K562 (cell line): Measurements from ENCODE around the gene RGS6. TPM values are rescaled to one million over a fixed set of nuclear protein-coding genes. Genes with fewer than 3 reads are reported as not detected.

Source experiments
- ATAC-seq: fragments of 200-7000 bp; cut with Tn5 transposase; 3 replicates; pipeline ENCODE4 v1.9.1; 2020; ENCODE audit warnings: moderate library complexity
- BruUV-seq: library from RNA; stranded (reverse); fragments of 400-500 nt; replicated peaks from 2 replicates; lab custom pipeline; 2021; lab: Mats Ljungman, UMichigan
- CTCF ChIA-PET: fragments of 300-600 bp; formaldehyde crosslinking; extraction: SDS; loops from one replicate; lab custom pipeline; 2021; ENCODE audit warnings: low intra/inter-chr PET ratio; lab: Yijun Ruan, JAX
- POLR2A ChIA-PET: fragments of 300-600, 350-650 bp; sonication (Branson Sonifier 250); formaldehyde crosslinking; extraction: SDS; loops from one replicate; lab custom pipeline; 2021; ENCODE audit warnings: antibody characterized with exemption, inconsistent platforms; lab: Yijun Ruan, JAX
- DNase-seq, 4 experiments: peaks; one replicate each; pipeline versions ENCODE4 v3.0.0 to v3.0.0-alpha.2; 2011 to 2018; ENCODE audit warnings: low spot score in 3 of 4, mixed read lengths in 3 of 4; ENCODE audit errors: extremely low read depth in 1 of 4
- FAIRE-seq: peaks from 2 replicates; lab custom pipeline; 2011; peaks lifted over from hg19 to GRCh38; lab: Jason Lieb, UNC
- H2AFZ ChIP-seq: 2 replicates; pipeline ENCODE4 v1.6.0; 2011; ENCODE audit warnings: low read depth, low read length, control low read depth, inconsistent platforms
- H3K27ac ChIP-seq: fragments of 200-600 bp; 3 replicates; pipeline ENCODE4 v1.8.0; 2011; ENCODE audit warnings: low read depth, mild to moderate bottlenecking, control low read depth, inconsistent platforms, low read length, moderate library complexity, mixed read lengths; ENCODE audit errors: extremely low read depth
- H3K27me3 ChIP-seq, 2 experiments: fragments of 300-600 bp in 1 of 2; 2 replicates in 1 of 2; 3 replicates in 1 of 2; pipeline versions ENCODE4 v1.6.0 to v1.8.0; 2011; ENCODE audit warnings: inconsistent platforms in 2 of 2, low read length in 2 of 2, mild to moderate bottlenecking in 1 of 2, mixed read lengths in 1 of 2, moderate library complexity in 1 of 2; ENCODE audit not compliant: control insufficient read depth in 2 of 2, insufficient read depth in 2 of 2
- H3K36me3 ChIP-seq: fragments of 300-600 bp; 3 replicates; pipeline ENCODE4 v1.8.0; 2011; ENCODE audit warnings: mild to moderate bottlenecking, low read length, inconsistent platforms; ENCODE audit not compliant: control insufficient read depth, insufficient read depth
- H3K4me1 ChIP-seq, 2 experiments: fragments of 200-600 bp in 1 of 2; replicated peaks in 1 of 2; 2 replicates in 1 of 2; 3 replicates in 1 of 2; pipeline versions ENCODE4 v1.5.1 to v1.8.0; 2011; ENCODE audit warnings: inconsistent platforms in 2 of 2, low read length in 2 of 2, mild to moderate bottlenecking in 1 of 2, mixed read lengths in 1 of 2, moderate library complexity in 1 of 2; ENCODE audit not compliant: control insufficient read depth in 2 of 2, insufficient read depth in 2 of 2
- H3K4me2 ChIP-seq: 2 replicates; pipeline ENCODE4 v1.6.1; 2011; ENCODE audit warnings: low read length, control low read depth, inconsistent platforms, mixed read lengths; ENCODE audit not compliant: insufficient read depth
- H3K4me3 ChIP-seq: fragments of 200-600 bp; sonication (generic), shearing (Covaris generic); 2 replicates; pipeline ENCODE4 v1.5.1; 2016; ENCODE audit warnings: control low read depth, inconsistent platforms
- H3K79me2 ChIP-seq: fragments of 200-600 bp; 3 replicates; pipeline ENCODE4 v1.8.0; 2011; ENCODE audit warnings: low read length, inconsistent platforms; ENCODE audit not compliant: control insufficient read depth, insufficient read depth
- H3K9ac ChIP-seq, 2 experiments: 2 replicates each; pipeline versions ENCODE4 v1.6.0 to v1.6.1; 2011; ENCODE audit warnings: low read depth in 2 of 2, low read length in 2 of 2, control low read depth in 1 of 2, inconsistent platforms in 1 of 2, mild to moderate bottlenecking in 1 of 2, mixed read lengths in 1 of 2; ENCODE audit not compliant: insufficient read depth in 1 of 2
- H3K9me1 ChIP-seq: one replicate; pipeline ENCODE4 v1.6.0; 2011; ENCODE audit warnings: inconsistent platforms, mild to moderate bottlenecking, low read length, moderate library complexity; ENCODE audit not compliant: control insufficient read depth, insufficient read depth
- H3K9me3 ChIP-seq: replicated peaks from 2 replicates; pipeline ENCODE4 v1.5.1; 2011; ENCODE audit warnings: low read depth, low read length, inconsistent platforms; ENCODE audit not compliant: control insufficient read depth, insufficient read depth
- H4K20me1 ChIP-seq: replicated peaks from 2 replicates; pipeline ENCODE4 v1.6.1; 2011; ENCODE audit warnings: low read length, inconsistent platforms, mixed read lengths; ENCODE audit not compliant: control insufficient read depth, insufficient read depth
- NELFE ChIP-seq: IDR thresholded peaks from 2 replicates; pipeline ENCODE4 v1.6.1; 2011; ENCODE audit warnings: mild to moderate bottlenecking; ENCODE audit not compliant: insufficient read depth, insufficient read length
- SRSF9 ChIP-seq: fragments of 200-400 bp; formaldehyde crosslinking; IDR thresholded peaks from 2 replicates; pipeline ENCODE4 v1.6.1; 2017; ENCODE audit warnings: low read depth, low read length, borderline replicate concordance
- WGBS: fragments of 100-300 bp; shearing (Covaris generic); methylation state at CpG from one replicate; pipeline ENCODE4 v1.1.6; 2016; ENCODE audit warnings: low coverage, mixed read lengths; ENCODE audit not compliant: insufficient coverage; ENCODE audit errors: missing lambda C conversion rate; 5-methylcytosine and 5-hydroxymethylcytosine counted together
- in situ Hi-C: fragments of 300-500 bp; cut with MboI; formaldehyde crosslinking; loops from 4 replicates; pipeline ENCODE4 v1.15.0; 2018; ENCODE audit warnings: inconsistent platforms, mixed read lengths
- intact Hi-C: fragments of 100-400 bp; cut with micrococcal nuclease; formaldehyde crosslinking; loops from 2 replicates; pipeline ENCODE4 v1.14.2; 2022
- microRNA-seq: library from miRNA; unstranded; fragments of <30 nt; microRNA quantifications from one replicate; pipeline ENCODE4, GENCODE V29; 2018; ENCODE audit warnings: borderline microRNAs expressed
- polyA plus RNA-seq, 8 experiments: library from polyadenylated mRNA; depleted of rRNA in 4 of 8; stranded (reverse) in 5 of 8; unstranded in 3 of 8; fragments of >200 nt; fragmentation: Nextera tagmentation in 2 of 8; fragmentation: Illumina TruSeq in 1 of 8; extraction: Ambion mirVana in 2 of 8; extraction: Trizol in 1 of 8; gene quantifications; 2 replicates each; pipeline versions ENCODE4 v1.2.1 to v1.2.3, GENCODE V29; 2011 to 2014; ENCODE audit warnings: inconsistent platforms in 1 of 8, missing spikeins in 1 of 8
- small RNA-seq: library from RNA; depleted of rRNA; stranded (forward); fragments of <200 nt; gene quantifications from one replicate; pipeline ENCODE3, GENCODE V24; 2014
- total RNA-seq, 7 experiments: library from RNA; depleted of rRNA in 6 of 7; stranded (reverse); fragments of >200 nt in 6 of 7; fragmentation: Illumina TruSeq in 2 of 7; extraction: Trizol in 2 of 7; gene quantifications; 2 replicates each; pipeline versions ENCODE4 v1.2.1 to v1.2.3, GENCODE V29; 2011 to 2021; ENCODE audit warnings: low replicate concordance in 1 of 7

The RGS6 gene
- total and polyA plus RNA-seq, 9 of the 15 experiments (the other 6 are each of a cell fraction or from before 2014, with no cell fraction given) = not detected

- H2AFZ ChIP-seq = no peak overlapping the region
- CTCF ChIA-PET = no interaction called here
- H3K4me3 ChIP-seq = no peak overlapping the region
- no peaks in the 10 kb centered on the region for H3K9me1 ChIP-seq
- TF ChIP-seq SRSF9 (no peak), NELFE (no peak)
- TF ChIP-seq, all 486 proteins: peak for 0
- H3K36me3 ChIP-seq = no peaks in the 10 kb centered on the region
- no peak overlapping the region for H3K4me2 ChIP-seq
- ATAC-seq = no peak
- peaks cover 0 to 14% of the 10 kb centered on the region in 2 experiments; a peak in 2 of 5 replicates for H3K27me3 ChIP-seq
- no peak overlapping the region for H3K9ac ChIP-seq
- POLR2A ChIA-PET = interaction anchor here (0.6 kb wide), 1 partner anchor 96 kb away, joined by 3 read pairs; no protein-coding TSS in a partner anchor
- DNase-seq = no peak
- no peaks in the 10 kb centered on the region for H3K79me2 ChIP-seq
- peaks cover 6 to 8% of the 10 kb centered on the region in 2 experiments; a peak in 4 of 5 replicates for H3K4me1 ChIP-seq
- H4K20me1 ChIP-seq = no peaks in the 10 kb centered on the region
- FAIRE-seq = no peak
- in situ Hi-C loops = no loop called here
- no peaks in the 10 kb centered on the region for H3K9me3 ChIP-seq
- WGBS = 19% methylated on average over 8 of the region's 9 CpGs
- no peak overlapping the region for H3K27ac ChIP-seq
- BruUV-seq = no TSS peak
- intact Hi-C loops = no loop called here
Measured at GRCh38 chr14:72615451-72616121, 683.4 kb downstream of the RGS6 start.

Small RNAs within 50 kb of the gene (microRNA-seq; reads per million reads assigned to microRNA genes)
- gene MIR7843 = not detected

Small RNAs within 50 kb of the gene (small RNA-seq; reads per million reads assigned to genes)
- gene MIR7843 = not detected
- not detected for gene RF00019
